Naive B cell (primary cell): ENCODE results near the gene TMEM145. TPM values are rescaled to one million over a fixed set of nuclear protein-coding genes. Genes with fewer than 3 reads are reported as not detected.

Experiments used
- ATAC-seq, 2 donors: fragments of 150-1000 bp; cut with Tn5 transposase; 2 replicates each; pipeline ENCODE4 v1.10.0; 2021; ENCODE audit warnings: low read depth in 2 of 2, mild to moderate bottlenecking in 2 of 2, moderate library complexity in 2 of 2
- DNase-seq: peaks from one replicate; pipeline ENCODE4 v3.0.0; 2022
- H3K27ac Mint-ChIP-seq, 6 donors: one replicate each; pipeline ENCODE4 v1.8.0; 2020 to 2022; ENCODE audit warnings: mild to moderate bottlenecking in 6 of 6, mixed read lengths in 6 of 6, moderate library complexity in 5 of 6, inconsistent platforms in 2 of 6
- H3K27me3 Mint-ChIP-seq, 3 donors: one replicate each; pipeline ENCODE4 v1.8.0; 2021 to 2022; ENCODE audit warnings: mixed read lengths in 3 of 3, mild to moderate bottlenecking in 1 of 3
- H3K36me3 Mint-ChIP-seq, 2 donors: one replicate each; pipeline ENCODE4 v1.8.0; 2020 to 2022; ENCODE audit warnings: mixed read lengths in 2 of 2, inconsistent platforms in 1 of 2, mild to moderate bottlenecking in 1 of 2
- H3K4me1 Mint-ChIP-seq, 3 donors: one replicate each; pipeline ENCODE4 v1.8.0; 2020 to 2022; ENCODE audit warnings: mixed read lengths in 3 of 3, inconsistent platforms in 1 of 3, mild to moderate bottlenecking in 1 of 3, moderate library complexity in 1 of 3
- H3K4me3 Mint-ChIP-seq, 8 donors: one replicate each; pipeline ENCODE4 v1.8.0; 2020 to 2022; ENCODE audit warnings: mild to moderate bottlenecking in 8 of 8, mixed read lengths in 8 of 8, moderate library complexity in 8 of 8, inconsistent platforms in 2 of 8
- H3K9me3 Mint-ChIP-seq, 7 donors: one replicate each; pipeline ENCODE4 v1.8.0; 2020 to 2022; ENCODE audit warnings: mixed read lengths in 7 of 7, mild to moderate bottlenecking in 5 of 7, inconsistent platforms in 2 of 7, moderate library complexity in 1 of 7
- polyA plus RNA-seq, 6 donors: library from polyadenylated mRNA; unstranded; fragments of 300-500 nt; fragmentation: Illumina TruSeq; gene quantifications; one replicate each; pipeline ENCODE4 v1.2.3, GENCODE V29; 2021; ENCODE audit warnings: low read depth in 6 of 6

Gene TMEM145
- polyA plus RNA-seq, 6 donors from 2014 or later = not detected

- no peak for ATAC-seq
- Mint-ChIP-seq H3K4me1 (peaks cover 41 to 52% (median 43%) of the 10 kb centered on the region in 3 donors), H3K4me3 (peak overlapping the region in 5 of 8 donors; percentile 32 to 84 (median 58)), H3K36me3 (peaks cover 7 to 30% of the 10 kb centered on the region in 2 donors), H3K27ac (peak overlapping the region; percentile 47 to 97 (median 90)), H3K27me3 (no peaks in the 10 kb centered on the region), H3K9me3 (peaks cover 0 to 5% (median 0%) of the 10 kb centered on the region in 7 donors)
- DNase-seq = no peak
These were observed 49.9 kb downstream of the TMEM145 start for GRCh38 chr19:42362891-42363440.

- Mint-ChIP-seq H3K27ac (peak overlapping the region; percentile 47 to 97 (median 90)), H3K27me3 (no peaks in the 10 kb centered on the region), H3K9me3 (peaks cover 0 to 5% (median 0%) of the 10 kb centered on the region in 7 donors), H3K4me3 (peak overlapping the region; percentile 8 to 84 (median 78)), H3K36me3 (peaks cover 7 to 27% of the 10 kb centered on the region in 2 donors), H3K4me1 (peaks cover 44 to 53% (median 51%) of the 10 kb centered on the region in 3 donors)
- peak; percentile 72 for DNase-seq
- ATAC-seq = peak; percentile 65
These were observed 50.7 kb downstream of the TMEM145 start for GRCh38 chr19:42363614-42364346.

- peak overlapping the region in 3 of 8 donors; percentile 15 to 78 (median 47) for H3K4me3 Mint-ChIP-seq
- peaks cover 46 to 69% (median 59%) of the 10 kb centered on the region in 3 donors for H3K4me1 Mint-ChIP-seq
- H3K27ac Mint-ChIP-seq = peak overlapping the region in 5 of 6 donors; percentile 43 to 94 (median 84)
- peaks cover 7 to 15% of the 10 kb centered on the region in 2 donors for H3K36me3 Mint-ChIP-seq
- H3K9me3 Mint-ChIP-seq = peaks cover 0 to 5% (median 0%) of the 10 kb centered on the region in 7 donors
- no peaks in the 10 kb centered on the region for H3K27me3 Mint-ChIP-seq
- ATAC-seq (no peak), DNase-seq (no peak)
These were observed 53.6 kb downstream of the TMEM145 start for GRCh38 chr19:42366673-42367072.

- Mint-ChIP-seq H3K4me3 (peak overlapping the region in 3 of 8 donors; percentile 12 to 44 (median 33)), H3K27me3 (no peaks in the 10 kb centered on the region)
- no peak for ATAC-seq
These were observed 54.8 kb downstream of the TMEM145 start for GRCh38 chr19:42367929-42368328.

GRCh38 chr19:42368360-42368759 lies 55.3 kb downstream of the TMEM145 start:
- Mint-ChIP-seq H3K27ac (peak overlapping the region in 2 of 6 donors; percentile 49 to 67), H3K4me1 (peaks cover 47 to 64% (median 62%) of the 10 kb centered on the region in 3 donors)
- no peak for ATAC-seq

More at GRCh38 chr19:42367929-42368328, 54.8 kb downstream of the TMEM145 start:
- Mint-ChIP-seq H3K4me1 (peaks cover 51 to 68% (median 64%) of the 10 kb centered on the region in 3 donors), H3K36me3 (peaks cover 7 to 15% of the 10 kb centered on the region in 2 donors), H3K9me3 (peaks cover 0 to 5% (median 0%) of the 10 kb centered on the region in 7 donors), H3K27ac (peak overlapping the region in 3 of 6 donors; percentile 13 to 78 (median 49))
- DNase-seq = no peak

GRCh38 chr19:42368765-42369164 lies 55.7 kb downstream of the TMEM145 start:
- peaks cover 2 to 9% of the 10 kb centered on the region in 2 donors for H3K36me3 Mint-ChIP-seq
- peaks cover 43 to 60% (median 58%) of the 10 kb centered on the region in 3 donors for H3K4me1 Mint-ChIP-seq
- ATAC-seq (no peak), DNase-seq (no peak)
- peaks cover 0 to 4% (median 0%) of the 10 kb centered on the region in 7 donors for H3K9me3 Mint-ChIP-seq
- no peaks in the 10 kb centered on the region for H3K27me3 Mint-ChIP-seq
- no peak overlapping the region for H3K4me3 Mint-ChIP-seq
- peak overlapping the region in 3 of 6 donors; percentile 67 to 96 (median 72) for H3K27ac Mint-ChIP-seq

More at GRCh38 chr19:42368360-42368759, 55.3 kb downstream of the TMEM145 start:
- H3K36me3 Mint-ChIP-seq = peaks cover 6 to 13% of the 10 kb centered on the region in 2 donors
- H3K27me3 Mint-ChIP-seq = no peaks in the 10 kb centered on the region
- peaks cover 0 to 5% (median 0%) of the 10 kb centered on the region in 7 donors for H3K9me3 Mint-ChIP-seq
- peak overlapping the region in 1 of 8 donors; percentile 33 for H3K4me3 Mint-ChIP-seq
- DNase-seq = no peak

- ATAC-seq = no peak
- peak overlapping the region in 4 of 6 donors; percentile 20 to 96 (median 68) for H3K27ac Mint-ChIP-seq
- H3K27me3 Mint-ChIP-seq = no peaks in the 10 kb centered on the region
These were observed 56.4 kb downstream of the TMEM145 start for GRCh38 chr19:42369433-42370067.

GRCh38 chr19:42370068-42370520 lies 57.0 kb downstream of the TMEM145 start:
- DNase-seq (no peak), ATAC-seq (no peak)
- Mint-ChIP-seq H3K36me3 (peaks cover 0 to 7% of the 10 kb centered on the region in 2 donors), H3K27ac (peak overlapping the region in 3 of 6 donors; percentile 36 to 94 (median 87)), H3K4me1 (peaks cover 32 to 47% (median 46%) of the 10 kb centered on the region in 3 donors), H3K4me3 (peak overlapping the region in 1 of 8 donors; percentile 15), H3K9me3 (no peaks in the 10 kb centered on the region), H3K27me3 (no peaks in the 10 kb centered on the region)

More at GRCh38 chr19:42369433-42370067, 56.4 kb downstream of the TMEM145 start:
- H3K4me1 Mint-ChIP-seq = peaks cover 36 to 52% (median 50%) of the 10 kb centered on the region in 3 donors
- H3K4me3 Mint-ChIP-seq = no peak overlapping the region
- H3K36me3 Mint-ChIP-seq = peaks cover 0 to 7% of the 10 kb centered on the region in 2 donors
- DNase-seq = no peak
- no peaks in the 10 kb centered on the region for H3K9me3 Mint-ChIP-seq

GRCh38 chr19:42370626-42371175 lies 57.6 kb downstream of the TMEM145 start:
- Mint-ChIP-seq H3K36me3 (peaks cover 0 to 7% of the 10 kb centered on the region in 2 donors), H3K9me3 (no peaks in the 10 kb centered on the region), H3K27me3 (no peaks in the 10 kb centered on the region), H3K27ac (peak overlapping the region in 1 of 6 donors; percentile 36), H3K4me1 (peaks cover 29 to 42% (median 40%) of the 10 kb centered on the region in 3 donors), H3K4me3 (peak overlapping the region in 2 of 8 donors; percentile 15 to 16)
- ATAC-seq (no peak), DNase-seq (no peak)

Other genes starting within 250 kb of the TMEM145 start
- not detected for gene GRIK5, start 243.1 kb upstream of the TMEM145 start, polyA plus RNA-seq
- gene ZNF574, start 237.1 kb upstream of the TMEM145 start, polyA plus RNA-seq = 10 to 100 TPM in 5 of 6 donors, 1 to 10 TPM in 1; 6.0 to 27.0 (median 12.2) TPM
- gene POU2F2, start 180.9 kb upstream of the TMEM145 start, polyA plus RNA-seq = 10 to 100 TPM; 16.5 to 96.9 (median 24.0) TPM
- 100 to 1,000 TPM; 127 to 150 (median 140) TPM for gene DEDD2, start 95.6 kb upstream of the TMEM145 start, polyA plus RNA-seq
- 1 to 10 TPM in 5 of 6 donors, not detected in 1; 4.0 to 8.6 (median 5.1) TPM for gene ZNF526, start 93.0 kb upstream of the TMEM145 start, polyA plus RNA-seq
- 10 to 100 TPM; 11.7 to 30.9 (median 18.3) TPM for gene GSK3A, start 70.7 kb upstream of the TMEM145 start, polyA plus RNA-seq
- 1 to 10 TPM in 5 of 6 donors, under 1 TPM in 1; 0.68 to 8.2 (median 3.8) TPM for gene ERF, start 58.2 kb upstream of the TMEM145 start, polyA plus RNA-seq
- gene CIC, start 44.1 kb upstream of the TMEM145 start, polyA plus RNA-seq = 1 to 10 TPM in 5 of 6 donors, under 1 TPM in 1; 0.05 to 5.3 (median 2.1) TPM
- gene PRR19, start 11.2 kb upstream of the TMEM145 start, polyA plus RNA-seq = under 1 TPM in 3 of 6 donors, not detected in 3; 0.25 to 0.51 (median 0.34) TPM
- gene PAFAH1B3, start 10.7 kb upstream of the TMEM145 start, polyA plus RNA-seq = 10 to 100 TPM; 12.3 to 25.9 (median 24.4) TPM
- 1 to 10 TPM in 1 of 6 donors, under 1 TPM in 4, not detected in 1; 0.34 to 1.5 (median 0.45) TPM for gene MEGF8, start 12.3 kb downstream of the TMEM145 start, polyA plus RNA-seq
- 10 to 100 TPM; 24.1 to 53.3 (median 37.7) TPM for gene CNFN, start 77.0 kb downstream of the TMEM145 start, polyA plus RNA-seq
- gene LIPE, start 114.1 kb downstream of the TMEM145 start, polyA plus RNA-seq = 10 to 100 TPM in 4 of 6 donors, 1 to 10 TPM in 2; 7.2 to 16.5 (median 11.6) TPM
- gene CXCL17, start 129.6 kb downstream of the TMEM145 start, polyA plus RNA-seq = not detected
- gene CEACAM1, start 215.2 kb downstream of the TMEM145 start, polyA plus RNA-seq = 1 to 10 TPM in 5 of 6 donors, not detected in 1; 2.8 to 4.3 (median 3.4) TPM